Stromal cell of bone marrow (primary cell): ENCODE data around the gene MFF.
"Not testable (repeated sequence)": the region's sequence is repeated elsewhere in the genome, so short reads cannot be mapped to it uniquely, and the experiment has no call there.

Source experiments
- DNase-seq: peaks from one replicate; pipeline ENCODE4 v3.0.0-alpha.2; 2012; ENCODE audit warnings: low read depth

MFF gene

GRCh38 chr2:227377467-227378351, 52.7 kb downstream of the MFF start:
- no peak for DNase-seq

GRCh38 chr2:227378371-227378782, 53.3 kb downstream of the MFF start:
- no peak for DNase-seq

GRCh38 chr2:227379095-227379494, 54.0 kb downstream of the MFF start, which contains the start of gene TM4SF20:
Gene TM4SF20, minus strand, starts transcription at chr2:227379306. Its CDS starts 38 bp downstream, at chr2:227379268.
- DNase-seq: no peak

- not testable (repeated sequence) for DNase-seq
These were observed 57.3 kb downstream of the MFF start for GRCh38 chr2:227382241-227382835.

GRCh38 chr2:227383686-227384085, 58.6 kb downstream of the MFF start:
- DNase-seq: no peak

GRCh38 chr2:227386630-227387029, 61.6 kb downstream of the MFF start:
- no peak for DNase-seq

GRCh38 chr2:227387583-227387982, 62.5 kb downstream of the MFF start, which contains the start of gene SCYGR1:
Gene SCYGR1, minus strand, starts transcription at chr2:227387949. Its CDS starts 0 bp downstream, at chr2:227387949.
- DNase-seq: not testable (repeated sequence)

GRCh38 chr2:227388537-227389011, 63.5 kb downstream of the MFF start:
- peak; percentile 81 for DNase-seq

GRCh38 chr2:227389231-227389630, 64.2 kb downstream of the MFF start:
- DNase-seq: no peak

GRCh38 chr2:227389661-227390060, 64.6 kb downstream of the MFF start:
- DNase-seq: no peak

- DNase-seq: no peak
These were observed 65.6 kb downstream of the MFF start for GRCh38 chr2:227390468-227391256.

- no peak for DNase-seq
These were observed 69.3 kb downstream of the MFF start for GRCh38 chr2:227394401-227394800.

GRCh38 chr2:227395556-227395955, 70.5 kb downstream of the MFF start:
- DNase-seq: no peak

- no peak for DNase-seq
These were observed 72.5 kb downstream of the MFF start for GRCh38 chr2:227397562-227397961.

- DNase-seq: no peak
These were observed 73.9 kb downstream of the MFF start for GRCh38 chr2:227398684-227399670.

GRCh38 chr2:227401550-227401949, 76.5 kb downstream of the MFF start:
- DNase-seq: no peak

- DNase-seq: no peak
These were observed 77.3 kb downstream of the MFF start for GRCh38 chr2:227402321-227402720.

GRCh38 chr2:227402959-227403358, 77.9 kb downstream of the MFF start:
- DNase-seq: no peak

- no peak for DNase-seq
These were observed 79.7 kb downstream of the MFF start for GRCh38 chr2:227404585-227405271.
